Measurements from ENCODE around the gene BTBD2. TPM values are rescaled to one million over a fixed set of nuclear protein-coding genes. Genes with fewer than 3 reads are reported as not detected.

BTBD2 gene
- total and polyA plus RNA-seq, 2 of the 13 experiments (the other 11 are each of a cell fraction or from before 2014, with no cell fraction given): 28.1 to 45.3 TPM

DNA sequence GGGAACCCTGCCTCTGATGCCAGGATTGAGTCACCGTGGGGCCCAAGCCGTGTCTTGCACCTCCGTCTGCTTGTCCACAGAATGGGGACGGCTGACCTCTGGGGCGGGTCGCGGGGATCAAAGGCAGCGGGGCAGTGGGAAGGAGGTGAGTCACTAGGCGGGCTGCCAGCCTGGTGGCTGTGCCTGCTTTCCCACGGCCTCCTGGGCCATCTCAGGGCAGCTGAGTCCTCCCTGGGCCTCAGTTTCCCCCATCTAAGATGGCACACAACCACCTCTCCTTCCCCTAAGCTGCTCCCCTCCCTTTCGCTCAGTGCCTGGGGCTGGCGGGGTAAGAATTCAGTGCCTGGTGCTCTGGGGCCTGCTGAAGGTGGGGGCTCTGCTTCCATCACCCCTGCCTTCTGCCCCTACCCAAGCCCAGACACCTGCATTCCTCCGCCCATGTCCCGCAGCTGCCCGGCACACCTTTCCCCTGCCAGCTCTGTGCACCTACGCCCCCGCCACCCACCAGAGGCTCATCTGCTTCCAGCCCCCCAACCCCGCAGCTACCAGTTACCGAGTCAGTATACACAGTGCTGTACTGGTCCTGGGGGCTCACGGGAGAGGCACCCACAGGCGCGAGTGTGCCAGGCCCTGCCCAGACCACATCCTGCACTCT, 32.1 kb upstream of the BTBD2 start (continued):
- TF ChIP-seq, protein P1, sequence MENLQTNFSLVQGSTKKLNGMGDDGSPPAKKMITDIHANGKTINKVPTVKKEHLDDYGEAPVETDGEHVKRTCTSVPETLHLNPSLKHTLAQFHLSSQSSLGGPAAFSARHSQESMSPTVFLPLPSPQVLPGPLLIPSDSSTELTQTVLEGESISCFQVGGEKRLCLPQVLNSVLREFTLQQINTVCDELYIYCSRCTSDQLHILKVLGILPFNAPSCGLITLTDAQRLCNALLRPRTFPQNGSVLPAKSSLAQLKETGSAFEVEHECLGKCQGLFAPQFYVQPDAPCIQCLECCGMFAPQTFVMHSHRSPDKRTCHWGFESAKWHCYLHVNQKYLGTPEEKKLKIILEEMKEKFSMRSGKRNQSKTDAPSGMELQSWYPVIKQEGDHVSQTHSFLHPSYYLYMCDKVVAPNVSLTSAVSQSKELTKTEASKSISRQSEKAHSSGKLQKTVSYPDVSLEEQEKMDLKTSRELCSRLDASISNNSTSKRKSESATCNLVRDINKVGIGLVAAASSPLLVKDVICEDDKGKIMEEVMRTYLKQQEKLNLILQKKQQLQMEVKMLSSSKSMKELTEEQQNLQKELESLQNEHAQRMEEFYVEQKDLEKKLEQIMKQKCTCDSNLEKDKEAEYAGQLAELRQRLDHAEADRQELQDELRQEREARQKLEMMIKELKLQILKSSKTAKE (CRISPR knock-in tag; IDR thresholded peaks at IDR 0.05; ENCODE audit: borderline replicate concordance): peak; percentile 58; the same call in 1 of the 2 replicates
- TF ChIP-seq TEAD3 (CRISPR knock-in tag; optimal IDR thresholded peaks at IDR 0.05; ENCODE audit: borderline replicate concordance) (no peak), ZSCAN21 (CRISPR knock-in tag; IDR thresholded peaks at IDR 0.05; ENCODE audit: borderline replicate concordance) (no peak), KDM4B (CRISPR knock-in tag; IDR thresholded peaks at IDR 0.05) (no peak), ELF3 (CRISPR knock-in tag; IDR thresholded peaks at IDR 0.05) (no peak), ZNF441 (CRISPR knock-in tag; IDR thresholded peaks at IDR 0.05; ENCODE audit: borderline replicate concordance) (no peak), CBX1 (IDR thresholded peaks at IDR 0.05; ENCODE audit: low read depth) (no peak), AGO1 (IDR thresholded peaks at IDR 0.05; ENCODE audit: low read depth, low read length, poor library complexity, severe bottlenecking) (no peak), ZNF878 (CRISPR knock-in tag; IDR thresholded peaks at IDR 0.05) (no peak), ZNF788 (CRISPR knock-in tag; IDR thresholded peaks at IDR 0.05; ENCODE audit: borderline replicate concordance) (no peak), SCMH1 (CRISPR knock-in tag; IDR thresholded peaks at IDR 0.05; ENCODE audit: borderline replicate concordance) (no peak), ZMYM4 (CRISPR knock-in tag; IDR thresholded peaks at IDR 0.05) (no peak), YEATS2 (CRISPR knock-in tag; IDR thresholded peaks at IDR 0.05; ENCODE audit: borderline replicate concordance) (no peak), RAD51 (IDR thresholded peaks at IDR 0.05; ENCODE audit: borderline replicate concordance) (no peak)
- TF ChIP-seq, protein P2, sequence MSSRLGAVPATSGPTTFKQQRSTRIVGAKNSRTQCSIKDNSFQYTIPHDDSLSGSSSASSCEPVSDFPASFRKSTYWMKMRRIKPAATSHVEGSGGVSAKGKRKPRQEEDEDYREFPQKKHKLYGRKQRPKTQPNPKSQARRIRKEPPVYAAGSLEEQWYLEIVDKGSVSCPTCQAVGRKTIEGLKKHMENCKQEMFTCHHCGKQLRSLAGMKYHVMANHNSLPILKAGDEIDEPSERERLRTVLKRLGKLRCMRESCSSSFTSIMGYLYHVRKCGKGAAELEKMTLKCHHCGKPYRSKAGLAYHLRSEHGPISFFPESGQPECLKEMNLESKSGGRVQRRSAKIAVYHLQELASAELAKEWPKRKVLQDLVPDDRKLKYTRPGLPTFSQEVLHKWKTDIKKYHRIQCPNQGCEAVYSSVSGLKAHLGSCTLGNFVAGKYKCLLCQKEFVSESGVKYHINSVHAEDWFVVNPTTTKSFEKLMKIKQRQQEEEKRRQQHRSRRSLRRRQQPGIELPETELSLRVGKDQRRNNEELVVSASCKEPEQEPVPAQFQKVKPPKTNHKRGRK (CRISPR knock-in tag; IDR thresholded peaks at IDR 0.05): no peak
- TF ChIP-seq, protein P3, sequence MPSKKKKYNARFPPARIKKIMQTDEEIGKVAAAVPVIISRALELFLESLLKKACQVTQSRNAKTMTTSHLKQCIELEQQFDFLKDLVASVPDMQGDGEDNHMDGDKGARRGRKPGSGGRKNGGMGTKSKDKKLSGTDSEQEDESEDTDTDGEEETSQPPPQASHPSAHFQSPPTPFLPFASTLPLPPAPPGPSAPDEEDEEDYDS (CRISPR knock-in tag; IDR thresholded peaks at IDR 0.05): no peak
- TF ChIP-seq, protein P4, sequence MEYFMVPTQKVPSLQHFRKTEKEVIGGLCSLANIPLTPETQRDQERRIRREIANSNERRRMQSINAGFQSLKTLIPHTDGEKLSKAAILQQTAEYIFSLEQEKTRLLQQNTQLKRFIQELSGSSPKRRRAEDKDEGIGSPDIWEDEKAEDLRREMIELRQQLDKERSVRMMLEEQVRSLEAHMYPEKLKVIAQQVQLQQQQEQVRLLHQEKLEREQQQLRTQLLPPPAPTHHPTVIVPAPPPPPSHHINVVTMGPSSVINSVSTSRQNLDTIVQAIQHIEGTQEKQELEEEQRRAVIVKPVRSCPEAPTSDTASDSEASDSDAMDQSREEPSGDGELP (IDR thresholded peaks at IDR 0.05; ENCODE audit: borderline replicate concordance, low read depth): peak; percentile 15; the same call in 1 of the 2 replicates
- TF ChIP-seq, protein P5, sequence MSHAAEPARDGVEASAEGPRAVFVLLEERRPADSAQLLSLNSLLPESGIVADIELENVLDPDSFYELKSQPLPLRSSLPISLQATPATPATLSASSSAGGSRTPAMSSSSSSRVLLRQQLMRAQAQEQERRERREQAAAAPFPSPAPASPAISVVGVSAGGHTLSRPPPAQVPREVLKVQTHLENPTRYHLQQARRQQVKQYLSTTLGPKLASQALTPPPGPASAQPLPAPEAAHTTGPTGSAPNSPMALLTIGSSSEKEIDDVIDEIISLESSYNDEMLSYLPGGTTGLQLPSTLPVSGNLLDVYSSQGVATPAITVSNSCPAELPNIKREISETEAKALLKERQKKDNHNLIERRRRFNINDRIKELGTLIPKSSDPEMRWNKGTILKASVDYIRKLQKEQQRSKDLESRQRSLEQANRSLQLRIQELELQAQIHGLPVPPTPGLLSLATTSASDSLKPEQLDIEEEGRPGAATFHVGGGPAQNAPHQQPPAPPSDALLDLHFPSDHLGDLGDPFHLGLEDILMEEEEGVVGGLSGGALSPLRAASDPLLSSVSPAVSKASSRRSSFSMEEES (CRISPR knock-in tag; IDR thresholded peaks at IDR 0.05): no peak
- TF ChIP-seq, protein P6, sequence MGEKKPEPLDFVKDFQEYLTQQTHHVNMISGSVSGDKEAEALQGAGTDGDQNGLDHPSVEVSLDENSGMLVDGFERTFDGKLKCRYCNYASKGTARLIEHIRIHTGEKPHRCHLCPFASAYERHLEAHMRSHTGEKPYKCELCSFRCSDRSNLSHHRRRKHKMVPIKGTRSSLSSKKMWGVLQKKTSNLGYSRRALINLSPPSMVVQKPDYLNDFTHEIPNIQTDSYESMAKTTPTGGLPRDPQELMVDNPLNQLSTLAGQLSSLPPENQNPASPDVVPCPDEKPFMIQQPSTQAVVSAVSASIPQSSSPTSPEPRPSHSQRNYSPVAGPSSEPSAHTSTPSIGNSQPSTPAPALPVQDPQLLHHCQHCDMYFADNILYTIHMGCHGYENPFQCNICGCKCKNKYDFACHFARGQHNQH (CRISPR knock-in tag; IDR thresholded peaks at IDR 0.05): no peak
- TF ChIP-seq, protein P7, sequence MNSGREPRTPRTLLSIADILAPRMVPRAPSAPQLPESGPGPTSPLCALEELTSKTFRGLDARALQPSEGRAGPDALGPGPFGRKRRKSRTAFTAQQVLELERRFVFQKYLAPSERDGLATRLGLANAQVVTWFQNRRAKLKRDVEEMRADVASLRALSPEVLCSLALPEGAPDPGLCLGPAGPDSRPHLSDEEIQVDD (CRISPR knock-in tag; IDR thresholded peaks at IDR 0.05; ENCODE audit: borderline replicate concordance): no peak

Data from HepG2 (cell line).